Neural cell (in vitro differentiated cells): ENCODE data around the gene AFF3. TPM values are rescaled to one million over a fixed set of nuclear protein-coding genes. Genes with fewer than 3 reads are reported as not detected.

Experiments used
- H2AFZ ChIP-seq: fragments of 200-600, 300-800 bp; sonication (generic), shearing (Covaris generic); 2 replicates; pipeline ENCODE4 v1.6.0; 2014; ENCODE audit warnings: low read depth, mild to moderate bottlenecking, antibody characterized with exemption, low read length, moderate library complexity
- H3F3A ChIP-seq: fragments of 200-600 bp; shearing (Covaris generic); 2 replicates; pipeline ENCODE4 v1.6.1; 2016; ENCODE audit warnings: mild to moderate bottlenecking, moderate library complexity, mixed read lengths, antibody characterized with exemption, low read length; ENCODE audit not compliant: insufficient read depth, poor library complexity, severe bottlenecking
- H3K27ac ChIP-seq: fragments of 200-600, 300-800 bp; sonication (generic), shearing (Covaris generic); 2 replicates; pipeline ENCODE4 v1.5.1; 2014; ENCODE audit warnings: mild to moderate bottlenecking, low read length, moderate library complexity
- H3K27me3 ChIP-seq: fragments of 300-800, 200-600 bp; sonication (generic), shearing (Covaris generic); 2 replicates; pipeline ENCODE4 v1.6.0; 2014; ENCODE audit warnings: mild to moderate bottlenecking, low read depth, low read length, moderate library complexity; ENCODE audit not compliant: insufficient read depth
- H3K36me3 ChIP-seq: fragments of 300-800, 200-600 bp; sonication (generic), shearing (Covaris generic); 2 replicates; pipeline ENCODE4 v1.5.1; 2014; ENCODE audit warnings: mild to moderate bottlenecking, antibody characterized with exemption, low read length, moderate library complexity; ENCODE audit not compliant: insufficient read depth
- H3K4me2 ChIP-seq: fragments of 300-800, 200-600 bp; sonication (generic), shearing (Covaris generic); 2 replicates; pipeline ENCODE4 v1.6.0; 2014; ENCODE audit warnings: mild to moderate bottlenecking, low read length
- H3K4me3 ChIP-seq: fragments of 300-800, 200-600 bp; sonication (generic), shearing (Covaris generic); 2 replicates; pipeline ENCODE4 v1.5.1; 2014; ENCODE audit warnings: mild to moderate bottlenecking, low read length, moderate library complexity
- H3K79me2 ChIP-seq: fragments of 200-600 bp; shearing (Covaris generic); replicated peaks from 2 replicates; pipeline ENCODE4 v1.6.0; 2014; ENCODE audit warnings: mild to moderate bottlenecking, low read length, moderate library complexity; ENCODE audit not compliant: insufficient read depth
- H3K9ac ChIP-seq: fragments of 300-800, 200-600 bp; sonication (generic), shearing (Covaris generic); 2 replicates; pipeline ENCODE4 v1.6.1; 2016; ENCODE audit warnings: mild to moderate bottlenecking, low read length, mixed read lengths
- H3K9me2 ChIP-seq: fragments of 200-600 bp; shearing (Covaris generic); 2 replicates; pipeline ENCODE4 v1.6.1; 2016; ENCODE audit warnings: mild to moderate bottlenecking, low read length, mixed read lengths; ENCODE audit not compliant: insufficient read depth
- H3K9me3 ChIP-seq: fragments of 200-600, 300-800 bp; sonication (generic), shearing (Covaris generic); 2 replicates; pipeline ENCODE4 v1.6.1; 2016; ENCODE audit warnings: mild to moderate bottlenecking, mixed run types, low read length, moderate library complexity, mixed read lengths
- H4K20me1 ChIP-seq: fragments of 200-600 bp; shearing (Covaris generic); 2 replicates; pipeline ENCODE4 v1.6.1; 2016; ENCODE audit warnings: mild to moderate bottlenecking, mixed run types; ENCODE audit not compliant: insufficient read depth
- EP300 ChIP-seq: fragments of 450-650 bp; conservative IDR thresholded peaks from 2 replicates; pipeline ENCODE4 v1.6.1; 2014; ENCODE audit warnings: antibody characterized with exemption, mild to moderate bottlenecking, moderate library complexity; ENCODE audit not compliant: poor library complexity, severe bottlenecking
- EZH2 ChIP-seq: fragments of 200-600, 300-800 bp; shearing (Covaris generic), sonication (generic); IDR thresholded peaks from 2 replicates; pipeline ENCODE4 v1.6.1; 2014; ENCODE audit warnings: antibody characterized with exemption, low read length, borderline replicate concordance, mild to moderate bottlenecking; ENCODE audit not compliant: insufficient read depth, poor library complexity, severe bottlenecking
- MXI1 ChIP-seq: fragments of 450-650 bp; conservative IDR thresholded peaks from 2 replicates; pipeline ENCODE4 v1.6.1; 2014; ENCODE audit warnings: antibody characterized with exemption, mild to moderate bottlenecking; ENCODE audit not compliant: poor library complexity, severe bottlenecking
- POLR2AphosphoS5 ChIP-seq: IDR thresholded peaks from 2 replicates; pipeline ENCODE4 v1.6.1; 2012
- RAD21 ChIP-seq: fragments of 450-650 bp; conservative IDR thresholded peaks from 2 replicates; pipeline ENCODE4 v1.6.1; 2014; ENCODE audit warnings: antibody characterized with exemption, mild to moderate bottlenecking, moderate library complexity
- SMC3 ChIP-seq: fragments of 450-650 bp; conservative IDR thresholded peaks from 2 replicates; pipeline ENCODE4 v1.6.1; 2014; ENCODE audit warnings: antibody characterized with exemption, mild to moderate bottlenecking, moderate library complexity; ENCODE audit not compliant: poor library complexity
- TAF1 ChIP-seq: IDR thresholded peaks from 2 replicates; pipeline ENCODE4 v1.6.1; 2012; ENCODE audit warnings: low read depth
- polyA plus RNA-seq: library from polyadenylated mRNA; depleted of rRNA; stranded (reverse); fragments of >200 nt; gene quantifications from 2 replicates; pipeline ENCODE4 v1.2.3, GENCODE V29; 2014
- TF ChIP-seq, protein P1 (sequence below): IDR thresholded peaks from 2 replicates; pipeline ENCODE4 v1.6.1; 2012; ENCODE audit warnings: borderline replicate concordance
- TF ChIP-seq, protein P2 (sequence below): fragments of 450-650 bp; IDR thresholded peaks from 2 replicates; pipeline ENCODE4 v1.5.1; 2014; ENCODE audit warnings: antibody characterized with exemption, mild to moderate bottlenecking, moderate library complexity; ENCODE audit not compliant: poor library complexity, severe bottlenecking

The AFF3 gene
- polyA plus RNA-seq, 1 donor from 2014 or later, result 5.1 TPM

DNA sequence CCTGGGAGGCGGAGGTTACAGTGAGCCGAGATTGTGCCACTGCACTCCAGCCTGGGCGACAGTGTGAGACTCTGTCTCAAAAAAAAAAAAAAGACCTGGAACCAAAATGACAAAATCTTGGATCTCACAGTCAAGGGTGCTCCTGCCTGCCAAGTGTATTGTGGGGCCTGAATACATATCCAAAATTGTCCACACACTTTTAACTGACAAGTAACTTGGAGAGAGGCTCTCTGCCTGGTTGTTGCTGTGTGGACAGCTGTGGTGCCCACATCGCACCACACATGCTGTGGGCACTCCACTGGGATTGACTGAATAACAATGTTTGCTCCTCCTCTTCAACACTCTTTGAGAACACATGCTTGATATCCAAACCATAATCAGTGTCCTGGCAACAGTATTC lies 534.9 kb downstream of the AFF3 start:
- Histone ChIP-seq H3K9ac (no peak overlapping the region), H3K79me2 (no peaks in the 10 kb centered on the region), H4K20me1 (no peaks in the 10 kb centered on the region), H3F3A (no peaks in the 10 kb centered on the region), H3K36me3 (no peaks in the 10 kb centered on the region), H3K9me3 (no peaks in the 10 kb centered on the region), H2AFZ (no peak overlapping the region), H3K9me2 (no peaks in the 10 kb centered on the region), H3K4me3 (no peak overlapping the region), H3K27ac (no peak overlapping the region), H3K27me3 (no peaks in the 10 kb centered on the region), H3K4me2 (no peak overlapping the region)
- no peak for TF ChIP-seq RAD21
- TF ChIP-seq POLR2AphosphoS5, result no peak
- TF ChIP-seq TAF1, result no peak
- no peak for TF ChIP-seq EZH2
- no peak for TF ChIP-seq MXI1
- TF ChIP-seq EP300, result no peak
- TF ChIP-seq, protein P1, sequence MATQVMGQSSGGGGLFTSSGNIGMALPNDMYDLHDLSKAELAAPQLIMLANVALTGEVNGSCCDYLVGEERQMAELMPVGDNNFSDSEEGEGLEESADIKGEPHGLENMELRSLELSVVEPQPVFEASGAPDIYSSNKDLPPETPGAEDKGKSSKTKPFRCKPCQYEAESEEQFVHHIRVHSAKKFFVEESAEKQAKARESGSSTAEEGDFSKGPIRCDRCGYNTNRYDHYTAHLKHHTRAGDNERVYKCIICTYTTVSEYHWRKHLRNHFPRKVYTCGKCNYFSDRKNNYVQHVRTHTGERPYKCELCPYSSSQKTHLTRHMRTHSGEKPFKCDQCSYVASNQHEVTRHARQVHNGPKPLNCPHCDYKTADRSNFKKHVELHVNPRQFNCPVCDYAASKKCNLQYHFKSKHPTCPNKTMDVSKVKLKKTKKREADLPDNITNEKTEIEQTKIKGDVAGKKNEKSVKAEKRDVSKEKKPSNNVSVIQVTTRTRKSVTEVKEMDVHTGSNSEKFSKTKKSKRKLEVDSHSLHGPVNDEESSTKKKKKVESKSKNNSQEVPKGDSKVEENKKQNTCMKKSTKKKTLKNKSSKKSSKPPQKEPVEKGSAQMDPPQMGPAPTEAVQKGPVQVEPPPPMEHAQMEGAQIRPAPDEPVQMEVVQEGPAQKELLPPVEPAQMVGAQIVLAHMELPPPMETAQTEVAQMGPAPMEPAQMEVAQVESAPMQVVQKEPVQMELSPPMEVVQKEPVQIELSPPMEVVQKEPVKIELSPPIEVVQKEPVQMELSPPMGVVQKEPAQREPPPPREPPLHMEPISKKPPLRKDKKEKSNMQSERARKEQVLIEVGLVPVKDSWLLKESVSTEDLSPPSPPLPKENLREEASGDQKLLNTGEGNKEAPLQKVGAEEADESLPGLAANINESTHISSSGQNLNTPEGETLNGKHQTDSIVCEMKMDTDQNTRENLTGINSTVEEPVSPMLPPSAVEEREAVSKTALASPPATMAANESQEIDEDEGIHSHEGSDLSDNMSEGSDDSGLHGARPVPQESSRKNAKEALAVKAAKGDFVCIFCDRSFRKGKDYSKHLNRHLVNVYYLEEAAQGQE, result no peak
- TF ChIP-seq, protein P2, sequence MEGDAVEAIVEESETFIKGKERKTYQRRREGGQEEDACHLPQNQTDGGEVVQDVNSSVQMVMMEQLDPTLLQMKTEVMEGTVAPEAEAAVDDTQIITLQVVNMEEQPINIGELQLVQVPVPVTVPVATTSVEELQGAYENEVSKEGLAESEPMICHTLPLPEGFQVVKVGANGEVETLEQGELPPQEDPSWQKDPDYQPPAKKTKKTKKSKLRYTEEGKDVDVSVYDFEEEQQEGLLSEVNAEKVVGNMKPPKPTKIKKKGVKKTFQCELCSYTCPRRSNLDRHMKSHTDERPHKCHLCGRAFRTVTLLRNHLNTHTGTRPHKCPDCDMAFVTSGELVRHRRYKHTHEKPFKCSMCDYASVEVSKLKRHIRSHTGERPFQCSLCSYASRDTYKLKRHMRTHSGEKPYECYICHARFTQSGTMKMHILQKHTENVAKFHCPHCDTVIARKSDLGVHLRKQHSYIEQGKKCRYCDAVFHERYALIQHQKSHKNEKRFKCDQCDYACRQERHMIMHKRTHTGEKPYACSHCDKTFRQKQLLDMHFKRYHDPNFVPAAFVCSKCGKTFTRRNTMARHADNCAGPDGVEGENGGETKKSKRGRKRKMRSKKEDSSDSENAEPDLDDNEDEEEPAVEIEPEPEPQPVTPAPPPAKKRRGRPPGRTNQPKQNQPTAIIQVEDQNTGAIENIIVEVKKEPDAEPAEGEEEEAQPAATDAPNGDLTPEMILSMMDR, result no peak
- no peak for TF ChIP-seq SMC3

DNA sequence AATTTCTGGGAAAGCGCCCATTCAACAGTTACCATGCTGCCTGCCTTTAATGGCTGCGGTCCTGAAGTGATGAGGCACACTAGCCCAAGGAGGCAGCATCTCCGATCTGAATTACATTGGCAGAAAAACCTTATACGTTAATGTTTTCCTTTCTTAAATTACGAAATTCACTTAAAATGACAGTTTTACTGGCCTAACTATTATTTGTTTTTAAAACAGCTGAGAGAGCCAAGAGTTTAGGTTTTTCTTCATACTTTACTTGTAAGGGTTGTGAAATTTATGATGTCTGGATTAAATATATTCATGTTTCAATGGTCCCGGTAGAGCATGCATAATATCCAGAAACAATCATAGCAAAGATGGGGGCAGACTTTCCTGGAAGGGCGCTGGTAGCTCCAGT lies 537.4 kb downstream of the AFF3 start:
- TF ChIP-seq, protein P1, result no peak
- no peak for TF ChIP-seq EP300
- no peak for TF ChIP-seq MXI1
- TF ChIP-seq EZH2, result no peak
- TF ChIP-seq SMC3, result no peak
- TF ChIP-seq TAF1, result no peak
- no peak for TF ChIP-seq RAD21
- no peak for TF ChIP-seq POLR2AphosphoS5
- TF ChIP-seq, protein P2, result no peak
- Histone ChIP-seq H2AFZ (no peak overlapping the region), H4K20me1 (no peaks in the 10 kb centered on the region), H3K27me3 (no peaks in the 10 kb centered on the region), H3K4me3 (no peak overlapping the region), H3K9ac (no peak overlapping the region), H3K4me2 (no peak overlapping the region), H3K36me3 (no peaks in the 10 kb centered on the region), H3K9me2 (no peaks in the 10 kb centered on the region), H3K79me2 (no peaks in the 10 kb centered on the region), H3K27ac (no peak overlapping the region), H3F3A (no peaks in the 10 kb centered on the region), H3K9me3 (no peaks in the 10 kb centered on the region)
